C4-2B (cell line): ENCODE results near the gene CYLD.

Source experiments
- CTCF ChIP-seq: fragments of 450-650 bp; conservative IDR thresholded peaks from 2 replicates; pipeline ENCODE4 v1.5.1; 2017; ENCODE audit warnings: mild to moderate bottlenecking
- ZFX ChIP-seq: fragments of 450-650 bp; IDR thresholded peaks from 2 replicates; pipeline ENCODE4 v1.6.1; 2017

- TF ChIP-seq CTCF: no peak
- TF ChIP-seq ZFX: no peak
These were observed 14.6 kb downstream of the CYLD start for GRCh38 chr16:50756473-50756872.
